ENCODE measurements around the gene COPS2. TPM values are rescaled to one million over a fixed set of nuclear protein-coding genes. Genes with fewer than 3 reads are reported as not detected.

Gene COPS2
- total and polyA plus RNA-seq, 2 donors (not counting 1 experiment from before 2014, with no cell fraction given) = 13.8 to 47.8 TPM

DNA sequence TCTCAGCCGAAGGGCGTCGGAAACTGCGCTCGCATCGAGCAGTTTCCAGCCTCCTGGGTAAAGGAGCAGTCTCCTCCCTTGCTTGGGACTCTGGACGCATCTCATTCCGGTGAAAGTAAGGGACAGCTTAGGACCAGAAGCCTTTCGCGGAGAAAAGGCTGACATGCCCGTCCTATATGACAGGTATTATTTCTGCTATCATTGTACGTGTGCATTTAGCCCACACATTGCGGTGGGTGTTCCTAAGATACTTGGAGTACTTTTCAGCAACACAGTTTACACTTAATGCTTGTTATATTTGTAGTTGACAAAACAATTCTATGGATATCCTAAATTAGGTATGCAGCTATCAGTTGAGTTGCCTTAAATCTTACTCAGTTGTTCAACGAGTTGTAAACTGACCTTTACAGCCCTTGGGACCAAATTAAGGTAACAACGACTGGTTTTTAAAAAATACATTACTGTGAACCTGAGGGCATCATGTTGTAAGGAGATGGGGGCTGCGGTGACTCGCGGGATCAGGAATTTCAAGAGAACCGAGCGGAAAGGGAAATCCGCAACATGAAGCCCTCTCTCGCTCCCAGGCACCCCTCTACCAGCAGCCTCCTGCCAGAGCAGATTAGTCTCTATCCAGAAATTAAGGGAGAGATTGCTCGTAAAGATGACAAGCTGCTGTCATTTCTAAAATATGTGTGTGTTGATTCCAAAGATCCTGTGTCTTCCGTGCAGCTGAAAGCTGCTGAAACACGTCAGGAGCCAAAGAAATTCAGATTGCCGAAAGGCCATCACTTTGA, 632 bp upstream of the COPS2 start:
- Histone ChIP-seq H3K79me2 (ENCODE audit: control insufficient read depth, insufficient read depth, low read length) (peaks cover 64% of the 10 kb centered on the region), H3K4me3 (ENCODE audit: control extremely low read depth in 1 of 5, extremely low read depth in 1 of 5, insufficient read depth in 1 of 5, low read depth in 2 of 5, low read length in 4 of 5) (peak overlapping the region; percentile 80 to 99 (median 90)), H3K27me3 (replicated peaks in 1 of 4; ENCODE audit: control extremely low read depth in 1 of 4, control insufficient read depth in 3 of 4, insufficient read depth in 4 of 4, low read length in 3 of 4) (no peaks in the 10 kb centered on the region), H3K4me1 (ENCODE audit: control insufficient read depth in 2 of 2, insufficient read depth in 2 of 2, low read length in 2 of 2) (peaks cover 11 to 25% of the 10 kb centered on the region in 2 donors), H2AFZ (ENCODE audit: insufficient read depth, low read depth, low read length, poor library complexity, severe bottlenecking) (peak overlapping the region; percentile 97), H3K27ac (ENCODE audit: low read length in 2 of 2) (peak overlapping the region; percentile 64 to 92), H3K36me3 (replicated peaks in 1 of 2; ENCODE audit: control extremely low read depth in 1 of 2, control insufficient read depth in 1 of 2, extremely low read depth in 1 of 2, insufficient read depth in 2 of 2, low read length in 1 of 2) (no peaks in the 10 kb centered on the region), H4K20me1 (ENCODE audit: control insufficient read depth, insufficient read depth, low read length, poor library complexity, severe bottlenecking) (peaks cover 2% of the 10 kb centered on the region), H3K9me3 (ENCODE audit: control extremely low read depth in 1 of 3, control insufficient read depth in 2 of 3, insufficient read depth in 1 of 3, low read length in 2 of 3) (no peaks in the 10 kb centered on the region), H3K4me2 (replicated peaks; ENCODE audit: low read depth, low read length, poor library complexity, severe bottlenecking) (peak overlapping the region; percentile 92), H3K9ac (ENCODE audit: low read length) (peak overlapping the region; percentile 96)
- ChIA-PET POLR2A (interaction anchor here (0.7 to 1.3 kb wide), 4 partner anchors 14 to 465 kb away, joined by 3 to 7 read pairs (median 4); partner anchors contain the start of genes DTWD1, EID1, FAM227B and GALK2), CTCF (interaction anchor here (0.6 to 2.7 kb wide), 5 partner anchors 10 to 293 kb away, joined by 3 to 23 read pairs (median 9); partner anchors contain the start of gene SECISBP2L)
- peak overlapping the region; percentile 98 for H3K4me3 Mint-ChIP-seq
- H3K27ac Mint-ChIP-seq = peak overlapping the region; percentile 96
- H3K9me3 Mint-ChIP-seq (ENCODE audit: insufficient read depth) = no peaks in the 10 kb centered on the region
- DNase-seq (no peak), ATAC-seq (ENCODE audit: low read depth) (peak; percentile 15)
- WGBS (ENCODE audit: insufficient coverage) = 1% methylated on average over 8 of the region's 26 CpGs
- peaks cover 38% of the 10 kb centered on the region for H3K4me1 Mint-ChIP-seq
- intact Hi-C loops (cut with micrococcal nuclease) = loop anchor here (1.0 to 5.0 kb wide), 8 partner anchors 14 to 1751 kb away; partner anchors contain the start of genes CEP152, EID1, FAM227B and GALK2
- TF ChIP-seq, protein P1, sequence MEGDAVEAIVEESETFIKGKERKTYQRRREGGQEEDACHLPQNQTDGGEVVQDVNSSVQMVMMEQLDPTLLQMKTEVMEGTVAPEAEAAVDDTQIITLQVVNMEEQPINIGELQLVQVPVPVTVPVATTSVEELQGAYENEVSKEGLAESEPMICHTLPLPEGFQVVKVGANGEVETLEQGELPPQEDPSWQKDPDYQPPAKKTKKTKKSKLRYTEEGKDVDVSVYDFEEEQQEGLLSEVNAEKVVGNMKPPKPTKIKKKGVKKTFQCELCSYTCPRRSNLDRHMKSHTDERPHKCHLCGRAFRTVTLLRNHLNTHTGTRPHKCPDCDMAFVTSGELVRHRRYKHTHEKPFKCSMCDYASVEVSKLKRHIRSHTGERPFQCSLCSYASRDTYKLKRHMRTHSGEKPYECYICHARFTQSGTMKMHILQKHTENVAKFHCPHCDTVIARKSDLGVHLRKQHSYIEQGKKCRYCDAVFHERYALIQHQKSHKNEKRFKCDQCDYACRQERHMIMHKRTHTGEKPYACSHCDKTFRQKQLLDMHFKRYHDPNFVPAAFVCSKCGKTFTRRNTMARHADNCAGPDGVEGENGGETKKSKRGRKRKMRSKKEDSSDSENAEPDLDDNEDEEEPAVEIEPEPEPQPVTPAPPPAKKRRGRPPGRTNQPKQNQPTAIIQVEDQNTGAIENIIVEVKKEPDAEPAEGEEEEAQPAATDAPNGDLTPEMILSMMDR (IDR thresholded peaks at IDR 0.05) = no peak
- no peak for TF ChIP-seq EZH2 (IDR thresholded peaks at IDR 0.05; ENCODE audit: borderline replicate concordance, insufficient read depth, low read depth, low read length, poor library complexity, severe bottlenecking)
- H3K27me3 Mint-ChIP-seq = no peaks in the 10 kb centered on the region

DNA sequence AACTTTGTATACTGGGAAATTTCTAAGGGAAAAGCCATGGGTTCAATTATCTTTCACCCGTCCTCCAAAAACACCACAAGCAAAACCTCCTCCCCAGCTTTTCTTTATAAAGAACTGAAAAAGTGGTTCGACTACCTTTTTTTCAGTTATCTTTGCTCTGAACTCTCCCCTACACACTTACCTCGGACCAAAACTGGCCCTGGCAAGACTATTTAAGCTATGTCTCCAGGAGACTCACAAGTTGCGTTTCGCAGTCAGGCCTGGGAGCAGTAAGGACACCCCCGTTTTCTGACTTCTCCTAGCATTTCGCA, 645 bp downstream of the COPS2 start:
- H3K4me1 ChIP-seq (ENCODE audit: control insufficient read depth in 2 of 2, insufficient read depth in 2 of 2, low read length in 2 of 2) = peaks cover 11 to 25% of the 10 kb centered on the region in 2 donors
- CTCF ChIA-PET = interaction anchor here (2.7 kb wide), 1 partner anchor 8 kb away, joined by 23 read pairs; no protein-coding TSS in a partner anchor
- Mint-ChIP-seq H3K27me3 (no peaks in the 10 kb centered on the region), H3K27ac (peak overlapping the region; percentile 96), H3K9me3 (ENCODE audit: insufficient read depth) (no peaks in the 10 kb centered on the region), H3K4me1 (peaks cover 42% of the 10 kb centered on the region), H3K4me3 (peak overlapping the region; percentile 98)
- WGBS (ENCODE audit: insufficient coverage) = 0% methylated on average over 6 of the region's 7 CpGs
- no peak for TF ChIP-seq EZH2 (IDR thresholded peaks at IDR 0.05; ENCODE audit: borderline replicate concordance, insufficient read depth, low read depth, low read length, poor library complexity, severe bottlenecking)
- TF ChIP-seq, protein P1 (IDR thresholded peaks at IDR 0.05) = no peak
- no peaks in the 10 kb centered on the region for H3K36me3 ChIP-seq (replicated peaks in 1 of 2; ENCODE audit: control extremely low read depth in 1 of 2, control insufficient read depth in 1 of 2, extremely low read depth in 1 of 2, insufficient read depth in 2 of 2, low read length in 1 of 2)
- H4K20me1 ChIP-seq (ENCODE audit: control insufficient read depth, insufficient read depth, low read length, poor library complexity, severe bottlenecking) = peaks cover 10% of the 10 kb centered on the region
- no peaks in the 10 kb centered on the region for H3K9me3 ChIP-seq (ENCODE audit: control extremely low read depth in 1 of 3, control insufficient read depth in 2 of 3, insufficient read depth in 1 of 3, low read length in 2 of 3)
- peak overlapping the region; percentile 97 for H2AFZ ChIP-seq (ENCODE audit: insufficient read depth, low read depth, low read length, poor library complexity, severe bottlenecking)
- H3K4me2 ChIP-seq (replicated peaks; ENCODE audit: low read depth, low read length, poor library complexity, severe bottlenecking) = peak overlapping the region; percentile 92
- no peaks in the 10 kb centered on the region for H3K27me3 ChIP-seq (replicated peaks in 1 of 4; ENCODE audit: control extremely low read depth in 1 of 4, control insufficient read depth in 3 of 4, insufficient read depth in 4 of 4, low read length in 3 of 4)
- H3K27ac ChIP-seq (ENCODE audit: low read length in 2 of 2) = peak overlapping the region; percentile 92 to 94
- peak overlapping the region; percentile 80 to 99 (median 90) for H3K4me3 ChIP-seq (ENCODE audit: control extremely low read depth in 1 of 5, extremely low read depth in 1 of 5, insufficient read depth in 1 of 5, low read depth in 2 of 5, low read length in 4 of 5)
- POLR2A ChIA-PET = no interaction called here
- peak overlapping the region; percentile 96 for H3K9ac ChIP-seq (ENCODE audit: low read length)
- H3K79me2 ChIP-seq (ENCODE audit: control insufficient read depth, insufficient read depth, low read length) = peaks cover 74% of the 10 kb centered on the region
- DNase-seq = no peak
- intact Hi-C loops (cut with micrococcal nuclease) = loop anchor here (1.0 to 5.0 kb wide), 8 partner anchors 16 to 1753 kb away; partner anchors contain the start of genes CEP152, EID1, FAM227B and GALK2
- no peak for ATAC-seq (ENCODE audit: low read depth)

Data from B cell (primary cell).